Vagina (tissue), 2 donors: Measurements from ENCODE around the gene PLCB3. TPM values are rescaled to one million over a fixed set of nuclear protein-coding genes. Genes with fewer than 3 reads are reported as not detected.
"Not testable (repeated sequence)": the region's sequence is repeated elsewhere in the genome, so short reads cannot be mapped to it uniquely, and the experiment has no call there.

Source experiments
- DNase-seq, 2 donors: peaks; one replicate each; pipeline ENCODE4 v3.0.0-alpha.2; 2017; ENCODE audit errors: extremely low spot score in 2 of 2
- H3K27ac ChIP-seq: fragments of 200-600 bp; sonication (generic); one replicate; pipeline ENCODE4 v1.5.1; 2019
- H3K27me3 ChIP-seq: fragments of 200-600 bp; sonication (generic); one replicate; pipeline ENCODE4 v1.5.1; 2019
- H3K36me3 ChIP-seq, 2 donors: fragments of 200-600 bp; sonication (generic); one replicate each; pipeline ENCODE4 v1.5.1; 2017 to 2019
- H3K4me1 ChIP-seq: fragments of 200-600 bp; sonication (generic); one replicate; pipeline ENCODE4 v1.5.1; 2019
- H3K4me3 ChIP-seq, 2 donors: fragments of 200-600 bp; sonication (generic); 1 replicate in 1 of 2; 2 replicates in 1 of 2; pipeline ENCODE4 v1.5.1; 2016 to 2019
- H3K9me3 ChIP-seq: fragments of 200-600 bp; sonication (generic); one replicate; pipeline ENCODE4 v1.5.1; 2019
- CTCF ChIP-seq, 3 experiments: fragments of 450-650 bp in 2 of 3; fragments of 200-600 bp in 1 of 3; sonication (generic) in 1 of 3; IDR thresholded peaks; one replicate each; pipeline ENCODE4 v1.5.1; 2017 to 2019; ENCODE audit warnings: antibody characterized with exemption in 3 of 3, mild to moderate bottlenecking in 2 of 3, moderate library complexity in 2 of 3
- POLR2A ChIP-seq, 2 donors: fragments of 450-650 bp; IDR thresholded peaks; one replicate each; pipeline ENCODE4 v1.6.1; 2017; ENCODE audit warnings: antibody characterized with exemption in 2 of 2, mild to moderate bottlenecking in 2 of 2, moderate library complexity in 2 of 2
- POLR2AphosphoS5 ChIP-seq, 2 donors: sonication (generic); formaldehyde crosslinking; IDR thresholded peaks; one replicate each; pipeline ENCODE4 v1.9.0; 2017; ENCODE audit warnings: antibody characterized with exemption in 2 of 2, mild to moderate bottlenecking in 2 of 2, low read depth in 1 of 2; ENCODE audit not compliant: insufficient read depth in 1 of 2
- intact Hi-C: fragments of 100-400 bp; cut with DNase I; formaldehyde crosslinking; loops from one replicate; pipeline ENCODE4 v1.15.1; 2023
- total RNA-seq: library from RNA; depleted of rRNA; stranded (reverse); fragments of >200 nt; gene quantifications from one replicate; pipeline ENCODE4 v1.2.3, GENCODE V29; 2016

PLCB3 gene
- total RNA-seq, 1 donor from 2014 or later = 33.1 TPM

DNA sequence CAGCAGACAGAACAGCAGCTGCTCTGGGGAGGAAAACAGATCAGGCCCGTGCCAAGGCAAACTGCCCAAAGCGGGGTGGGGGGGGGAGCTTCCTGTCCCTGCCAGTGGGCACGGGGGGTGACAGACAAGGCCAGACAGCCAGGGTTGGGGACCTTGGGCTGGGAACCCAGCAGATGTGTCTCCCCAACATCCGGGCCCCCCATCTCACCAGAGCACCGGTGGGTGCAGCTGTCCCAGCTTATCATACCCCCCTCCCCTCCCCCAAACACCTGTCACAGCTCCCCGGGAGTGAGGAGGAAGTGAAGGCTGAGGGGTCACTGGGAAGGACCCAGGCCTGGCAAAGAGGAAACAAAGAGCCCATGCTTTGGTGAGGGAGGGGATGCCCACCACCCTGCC lies 5.9 kb upstream of the PLCB3 start:
- peak overlapping the region; percentile 76 for H3K27ac ChIP-seq
- TF ChIP-seq CTCF (IDR thresholded peaks at IDR 0.05) (no peak), POLR2A (IDR thresholded peaks at IDR 0.05) (no peak), POLR2AphosphoS5 (IDR thresholded peaks at IDR 0.05; ENCODE audit: insufficient read depth in 1 of 2, low read depth in 1 of 2) (no peak)
- DNase-seq = no peak
- H3K36me3 ChIP-seq = peaks cover 0 to 12% of the 10 kb centered on the region in 2 donors
- intact Hi-C loops = no loop called here
- H3K4me3 ChIP-seq = peak overlapping the region; percentile 48 to 57
- H3K9me3 ChIP-seq = no peaks in the 10 kb centered on the region
- no peaks in the 10 kb centered on the region for H3K27me3 ChIP-seq
- H3K4me1 ChIP-seq = peaks cover 44% of the 10 kb centered on the region

- Histone ChIP-seq H3K27ac (peak overlapping the region; percentile 76), H3K27me3 (no peaks in the 10 kb centered on the region), H3K4me3 (peak overlapping the region; percentile 48 to 57), H3K36me3 (peaks cover 0 to 12% of the 10 kb centered on the region in 2 donors), H3K9me3 (no peaks in the 10 kb centered on the region), H3K4me1 (peaks cover 48% of the 10 kb centered on the region)
- TF ChIP-seq POLR2A (IDR thresholded peaks at IDR 0.05) = no peak
- peak; percentile 32 to 71 for TF ChIP-seq POLR2AphosphoS5 (IDR thresholded peaks at IDR 0.05; ENCODE audit: insufficient read depth in 1 of 2, low read depth in 1 of 2)
- DNase-seq = no peak
- intact Hi-C loops = loop anchor here (2.0 kb wide), 1 partner anchor 25 kb away; no protein-coding TSS in a partner anchor
Measured at GRCh38 chr11:64245797-64246620, 5.3 kb upstream of the PLCB3 start.

DNA sequence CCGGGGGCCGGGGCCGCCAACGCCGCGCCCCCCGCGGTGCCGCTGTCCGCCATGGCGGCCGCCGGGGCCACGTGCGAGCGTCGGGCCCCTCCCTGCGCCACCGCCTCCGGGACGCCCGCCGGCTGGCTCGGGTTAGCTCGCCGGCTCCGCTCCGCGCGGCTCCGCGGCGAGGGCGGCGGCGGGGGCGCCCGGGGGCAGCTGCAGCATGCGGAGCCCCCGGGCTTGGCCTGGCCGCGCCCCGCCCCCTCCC lies 4.8 kb upstream of the PLCB3 start:
- intact Hi-C loops = loop anchor here (2.0 kb wide), 1 partner anchor 24 kb away; no protein-coding TSS in a partner anchor
- DNase-seq = not testable (repeated sequence)

DNA sequence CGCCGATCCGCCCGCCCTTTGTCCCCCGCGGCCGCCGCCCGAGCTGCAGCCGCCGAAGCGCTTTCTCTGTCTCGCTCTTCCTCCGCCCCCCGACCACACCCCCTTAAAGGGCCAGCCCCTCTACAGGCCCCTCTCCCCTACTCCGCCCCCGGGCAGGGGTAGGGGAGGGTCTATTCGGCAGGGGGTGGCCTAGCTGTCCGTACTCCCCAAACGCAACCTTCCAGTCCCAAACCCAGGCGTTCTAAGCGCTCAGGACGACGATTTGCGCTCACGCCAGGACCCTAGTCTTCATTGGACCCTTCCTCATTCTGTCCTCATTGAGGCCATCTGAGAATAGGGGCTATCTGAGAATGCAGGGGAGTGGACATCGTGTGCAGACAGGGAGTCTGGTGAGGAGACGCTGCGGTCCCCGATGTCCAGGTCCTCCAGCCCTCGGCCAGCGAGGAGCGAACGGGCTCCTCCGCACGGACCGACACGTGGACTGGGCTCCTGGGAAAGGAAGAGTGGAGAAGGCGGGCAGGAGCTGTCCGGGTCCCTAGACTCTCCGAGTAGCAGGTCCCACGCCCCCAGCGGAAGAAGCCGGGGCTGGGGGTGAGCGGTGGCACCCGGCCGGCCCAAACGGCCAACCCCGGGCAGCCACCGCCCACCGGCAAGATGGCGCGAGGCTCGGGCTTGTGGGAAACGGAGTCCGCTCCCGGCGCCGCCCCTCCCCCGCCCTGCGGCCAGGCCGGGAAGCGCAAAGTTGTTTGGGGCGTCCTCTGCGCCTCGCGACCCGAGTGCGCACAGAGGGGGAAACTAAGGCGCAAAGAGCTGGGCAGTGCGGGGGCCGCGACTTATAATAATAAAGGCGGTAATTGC lies 4.2 kb upstream of the PLCB3 start, which contains the start of gene PPP1R14B:
TSS of gene PPP1R14B (minus strand) at position 73 of the 858 bp plus-strand sequence. CDS start 270 bp downstream, outside the sequence.
- Histone ChIP-seq H3K27me3 (no peaks in the 10 kb centered on the region), H3K27ac (peak within 1 kb of the TSS; percentile 81), H3K36me3 (peaks cover 0 to 12% of the 10 kb centered on the region in 2 donors), H3K9me3 (no peaks in the 10 kb centered on the region), H3K4me1 (peaks cover 50% of the 10 kb centered on the region), H3K4me3 (peak within 1 kb of the TSS; percentile 48 to 57)
- TF ChIP-seq POLR2AphosphoS5 (IDR thresholded peaks at IDR 0.05; ENCODE audit: insufficient read depth in 1 of 2, low read depth in 1 of 2) (peak in 1 of 2 donors; percentile 84), POLR2A (IDR thresholded peaks at IDR 0.05) (peak in 1 of 2 donors; percentile 11), CTCF (IDR thresholded peaks at IDR 0.05) (no peak)
- intact Hi-C loops = loop anchor here (2.0 kb wide), 1 partner anchor 24 kb away; no protein-coding TSS in a partner anchor
- no peak for DNase-seq

More for the DNA sequence above, 4.8 kb upstream of the PLCB3 start:
- Histone ChIP-seq H3K36me3 (peaks cover 0 to 12% of the 10 kb centered on the region in 2 donors), H3K27ac (peak overlapping the region; percentile 76), H3K4me3 (peak overlapping the region; percentile 48 to 57), H3K4me1 (peaks cover 49% of the 10 kb centered on the region)
- not testable (repeated sequence) for H3K9me3 ChIP-seq, H3K27me3 ChIP-seq

GRCh38 chr11:64247729-64248531 lies 3.4 kb upstream of the PLCB3 start:
- H3K4me1 ChIP-seq = peaks cover 50% of the 10 kb centered on the region
- no peaks in the 10 kb centered on the region for H3K27me3 ChIP-seq
- no peak for DNase-seq
- TF ChIP-seq POLR2A (IDR thresholded peaks at IDR 0.05) = no peak
- no peak for TF ChIP-seq POLR2AphosphoS5 (IDR thresholded peaks at IDR 0.05; ENCODE audit: insufficient read depth in 1 of 2, low read depth in 1 of 2)
- TF ChIP-seq CTCF (IDR thresholded peaks at IDR 0.05) = no peak
- H3K4me3 ChIP-seq = peak overlapping the region; percentile 48 to 57
- intact Hi-C loops = loop anchor here (2.0 kb wide), 1 partner anchor 23 kb away; no protein-coding TSS in a partner anchor
- no peaks in the 10 kb centered on the region for H3K9me3 ChIP-seq
- H3K27ac ChIP-seq = peak overlapping the region; percentile 81
- peaks cover 0 to 12% of the 10 kb centered on the region in 2 donors for H3K36me3 ChIP-seq
